Endodermal cell (in vitro differentiated cells): ENCODE results near the gene SPATA4. TPM values are rescaled to one million over a fixed set of nuclear protein-coding genes. Genes with fewer than 3 reads are reported as not detected.

Source experiments
- DNase-seq: peaks from one replicate; pipeline ENCODE4 v3.0.0-alpha.2; 2017
- H3K27ac ChIP-seq: 2 replicates; pipeline ENCODE4 v1.5.1; 2013; ENCODE audit warnings: mild to moderate bottlenecking, low read depth, low read length, moderate library complexity
- H3K27me3 ChIP-seq: 2 replicates; pipeline ENCODE4 v1.6.1; 2013; ENCODE audit warnings: mild to moderate bottlenecking, low read length, moderate library complexity; ENCODE audit not compliant: insufficient read depth, control insufficient read depth, poor library complexity, severe bottlenecking
- H3K36me3 ChIP-seq: 2 replicates; pipeline ENCODE4 v1.7.0; 2013; ENCODE audit warnings: mild to moderate bottlenecking, low read length, moderate library complexity; ENCODE audit not compliant: control insufficient read depth, insufficient read depth
- H3K4me1 ChIP-seq: one replicate; pipeline ENCODE4 v1.7.0; 2013; ENCODE audit warnings: low read length; ENCODE audit not compliant: control insufficient read depth, insufficient read depth
- H3K4me3 ChIP-seq: 2 replicates; pipeline ENCODE4 v1.5.1; 2013; ENCODE audit warnings: mild to moderate bottlenecking, low read length, moderate library complexity
- H3K9ac ChIP-seq: 2 replicates; pipeline ENCODE4 v1.6.1; 2013; ENCODE audit warnings: mild to moderate bottlenecking, low read length, moderate library complexity; ENCODE audit not compliant: poor library complexity, severe bottlenecking; ENCODE audit errors: extremely low read depth
- H3K9me3 ChIP-seq: 2 replicates; pipeline ENCODE4 v1.6.1; 2013; ENCODE audit warnings: mild to moderate bottlenecking, low read length, moderate library complexity; ENCODE audit not compliant: control insufficient read depth
- H3K27ac Mint-ChIP-seq: 2 replicates; pipeline ENCODE4 v1.8.0; 2020; ENCODE audit warnings: mixed read lengths
- H3K27me3 Mint-ChIP-seq: 2 replicates; pipeline ENCODE4 v1.8.0; 2021; ENCODE audit warnings: mild to moderate bottlenecking, mixed read lengths; ENCODE audit not compliant: insufficient read depth
- H3K36me3 Mint-ChIP-seq: 2 replicates; pipeline ENCODE4 v1.8.0; 2020; ENCODE audit warnings: low read depth, mixed read lengths
- H3K4me1 Mint-ChIP-seq: 2 replicates; pipeline ENCODE4 v1.8.0; 2020; ENCODE audit warnings: mixed read lengths
- H3K4me3 Mint-ChIP-seq: 2 replicates; pipeline ENCODE4 v1.8.0; 2020; ENCODE audit warnings: mild to moderate bottlenecking, moderate library complexity, mixed read lengths
- H3K9me3 Mint-ChIP-seq: 2 replicates; pipeline ENCODE4 v1.8.0; 2020; ENCODE audit warnings: mild to moderate bottlenecking, mixed read lengths
- WGBS, 2 experiments: methylation state at CpG; one replicate each; pipeline versions ENCODE4 v1.1.5 to v1.1.7; 2013; ENCODE audit warnings: missing lambda C conversion rate in 2 of 2, mixed read lengths in 1 of 2; ENCODE audit not compliant: insufficient coverage in 1 of 2, insufficient read length in 1 of 2; 5-methylcytosine and 5-hydroxymethylcytosine counted together
- total RNA-seq, 2 donors: library from RNA; stranded (reverse); fragmentation: NEBNext Ultra II Directional in 1 of 2; extraction: Animal tissue kit (Norgen Biotek cat#: 25700) in 1 of 2; gene quantifications; 2 replicates in 1 of 2; 3 replicates in 1 of 2; pipeline ENCODE4 v1.2.1, GENCODE V29; 2021
- TF ChIP-seq, protein P1 (sequence below): fragments of 200-600 bp; sonication (generic); conservative IDR thresholded peaks from 2 replicates; pipeline ENCODE4 v1.5.0; 2021; ENCODE audit warnings: antibody characterized with exemption, mild to moderate bottlenecking

Gene SPATA4
- total RNA-seq, 2 donors from 2014 or later: not detected

GRCh38 chr4:176142253-176142652 is 53.1 kb downstream of the SPATA4 start:
- Histone ChIP-seq H3K27me3 (no peaks in the 10 kb centered on the region), H3K9me3 (no peaks in the 10 kb centered on the region), H3K36me3 (no peaks in the 10 kb centered on the region), H3K4me3 (no peak overlapping the region), H3K27ac (no peak overlapping the region), H3K9ac (no peak overlapping the region), H3K4me1 (no peaks in the 10 kb centered on the region)
- Mint-ChIP-seq H3K36me3 (no peaks in the 10 kb centered on the region), H3K27me3 (no peaks in the 10 kb centered on the region), H3K4me3 (no peak overlapping the region), H3K9me3 (no peaks in the 10 kb centered on the region), H3K4me1 (no peaks in the 10 kb centered on the region), H3K27ac (no peak overlapping the region)
- TF ChIP-seq, protein P1, sequence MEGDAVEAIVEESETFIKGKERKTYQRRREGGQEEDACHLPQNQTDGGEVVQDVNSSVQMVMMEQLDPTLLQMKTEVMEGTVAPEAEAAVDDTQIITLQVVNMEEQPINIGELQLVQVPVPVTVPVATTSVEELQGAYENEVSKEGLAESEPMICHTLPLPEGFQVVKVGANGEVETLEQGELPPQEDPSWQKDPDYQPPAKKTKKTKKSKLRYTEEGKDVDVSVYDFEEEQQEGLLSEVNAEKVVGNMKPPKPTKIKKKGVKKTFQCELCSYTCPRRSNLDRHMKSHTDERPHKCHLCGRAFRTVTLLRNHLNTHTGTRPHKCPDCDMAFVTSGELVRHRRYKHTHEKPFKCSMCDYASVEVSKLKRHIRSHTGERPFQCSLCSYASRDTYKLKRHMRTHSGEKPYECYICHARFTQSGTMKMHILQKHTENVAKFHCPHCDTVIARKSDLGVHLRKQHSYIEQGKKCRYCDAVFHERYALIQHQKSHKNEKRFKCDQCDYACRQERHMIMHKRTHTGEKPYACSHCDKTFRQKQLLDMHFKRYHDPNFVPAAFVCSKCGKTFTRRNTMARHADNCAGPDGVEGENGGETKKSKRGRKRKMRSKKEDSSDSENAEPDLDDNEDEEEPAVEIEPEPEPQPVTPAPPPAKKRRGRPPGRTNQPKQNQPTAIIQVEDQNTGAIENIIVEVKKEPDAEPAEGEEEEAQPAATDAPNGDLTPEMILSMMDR: no peak
- no peak for DNase-seq
- 86 to 88% methylated on average over 2 of the region's 2 CpGs for WGBS, 2 experiments

DNA sequence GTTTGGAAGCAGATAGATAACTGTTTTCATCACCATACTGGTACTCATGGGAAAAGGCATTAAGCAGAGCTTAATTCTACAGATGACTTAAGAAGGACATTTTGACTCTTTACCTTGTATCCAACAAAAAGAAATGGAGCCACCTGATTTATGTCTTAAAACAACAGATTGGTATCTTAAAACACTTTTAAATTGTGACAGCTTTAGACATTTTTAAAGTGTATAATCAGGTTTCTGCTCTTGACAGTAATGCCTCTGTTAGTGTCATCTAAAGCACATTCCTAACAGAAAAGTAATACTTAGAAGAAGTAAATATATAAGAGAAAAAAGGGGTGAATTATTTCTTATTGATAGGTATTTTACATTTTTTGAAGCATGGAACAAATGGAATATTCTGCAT is 55.9 kb downstream of the SPATA4 start:
- Mint-ChIP-seq H3K27ac (no peak overlapping the region), H3K9me3 (no peaks in the 10 kb centered on the region), H3K27me3 (no peaks in the 10 kb centered on the region), H3K4me3 (no peak overlapping the region), H3K36me3 (no peaks in the 10 kb centered on the region), H3K4me1 (no peaks in the 10 kb centered on the region)
- Histone ChIP-seq H3K9me3 (no peaks in the 10 kb centered on the region), H3K4me3 (no peak overlapping the region), H3K4me1 (no peaks in the 10 kb centered on the region), H3K27ac (no peak overlapping the region), H3K36me3 (no peaks in the 10 kb centered on the region), H3K27me3 (no peaks in the 10 kb centered on the region), H3K9ac (no peak overlapping the region)
- TF ChIP-seq, protein P1: no peak
- DNase-seq: no peak

DNA sequence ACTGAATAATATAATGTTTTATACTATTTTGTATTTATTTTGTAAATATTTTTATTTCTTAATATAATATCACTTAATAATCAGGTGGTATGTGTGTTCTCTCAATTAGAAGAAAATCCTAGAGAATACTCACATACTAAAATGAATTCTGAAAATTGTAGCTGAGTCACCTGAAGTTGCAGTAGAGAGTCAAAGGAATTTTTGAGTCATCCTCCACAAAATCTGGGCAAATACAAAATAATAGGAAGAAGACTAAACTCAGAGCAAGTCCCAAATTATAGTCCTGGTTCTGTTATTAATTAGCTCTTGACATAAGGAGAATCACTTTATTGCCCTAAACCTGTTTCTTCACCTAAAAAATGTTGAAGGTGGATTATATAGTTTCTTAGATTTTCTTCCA is 57.8 kb downstream of the SPATA4 start:
- H3K27ac ChIP-seq: no peak overlapping the region
- no peaks in the 10 kb centered on the region for H3K27me3 Mint-ChIP-seq
- no peaks in the 10 kb centered on the region for H3K4me1 Mint-ChIP-seq
- DNase-seq: no peak
- H3K27me3 ChIP-seq: no peaks in the 10 kb centered on the region
- H3K4me1 ChIP-seq: no peaks in the 10 kb centered on the region
- H3K9ac ChIP-seq: no peak overlapping the region
- no peaks in the 10 kb centered on the region for H3K9me3 ChIP-seq
- H3K9me3 Mint-ChIP-seq: no peaks in the 10 kb centered on the region
- no peak overlapping the region for H3K4me3 Mint-ChIP-seq
- TF ChIP-seq, protein P1: no peak
- H3K36me3 ChIP-seq: no peaks in the 10 kb centered on the region
- H3K4me3 ChIP-seq: no peak overlapping the region
- no peak overlapping the region for H3K27ac Mint-ChIP-seq
- no peaks in the 10 kb centered on the region for H3K36me3 Mint-ChIP-seq
